HEK293T (cell line): ENCODE data around the gene MACROD1.

Experiments
- CTBP1 ChIP-seq: fragments of 450-650 bp; IDR thresholded peaks from 2 replicates; pipeline ENCODE4 v1.6.1; 2016; ENCODE audit warnings: borderline replicate concordance
- ELF4 ChIP-seq: fragments of 450-650 bp; IDR thresholded peaks from 2 replicates; pipeline ENCODE4 v1.6.1; 2017; ENCODE audit warnings: antibody characterized with exemption
- SP1 ChIP-seq: fragments of 450-650 bp; IDR thresholded peaks from 2 replicates; pipeline ENCODE4 v1.6.1; 2017
- SUZ12 ChIP-seq: fragments of 450-650 bp; IDR thresholded peaks from 2 replicates; pipeline ENCODE4 v1.6.1; 2016; ENCODE audit warnings: mild to moderate bottlenecking

GRCh38 chr11:64120951-64121569 lies 44.9 kb downstream of the MACROD1 start:
- TF ChIP-seq ELF4 (no peak), CTBP1 (no peak), SUZ12 (no peak), SP1 (no peak)
